RKO (cell line): Measurements from ENCODE around the gene MUC2.

ENCODE experiments used
- DNase-seq: peaks from one replicate; pipeline ENCODE4 v3.0.0-alpha.2; 2016; ENCODE audit warnings: low spot score

MUC2 gene

GRCh38 chr11:1074244-1075221 lies at the start of gene MUC2:
MUC2 (plus strand) TSS chr11:1074874.
- no peak for DNase-seq

GRCh38 chr11:1025410-1026162 lies 49.1 kb upstream of the MUC2 start:
- no peak for DNase-seq

- no peak for DNase-seq
Observed at GRCh38 chr11:1026163-1026450, 48.6 kb upstream of the MUC2 start.

- no peak for DNase-seq
Observed at GRCh38 chr11:1026641-1027482, 47.8 kb upstream of the MUC2 start.

- no peak for DNase-seq
Observed at GRCh38 chr11:1027483-1028290, 47.0 kb upstream of the MUC2 start.

- no peak for DNase-seq
Observed at GRCh38 chr11:1028291-1028540, 46.5 kb upstream of the MUC2 start.

GRCh38 chr11:1028616-1029015 lies 46.1 kb upstream of the MUC2 start:
- no peak for DNase-seq

- no peak for DNase-seq
Observed at GRCh38 chr11:1029051-1029450, 45.6 kb upstream of the MUC2 start.

GRCh38 chr11:1029654-1030053 lies 45.0 kb upstream of the MUC2 start:
- no peak for DNase-seq

- DNase-seq, result no peak
Observed at GRCh38 chr11:1030086-1030485, 44.6 kb upstream of the MUC2 start.

- DNase-seq, result no peak
Observed at GRCh38 chr11:1030556-1030955, 44.1 kb upstream of the MUC2 start.

- DNase-seq, result no peak
Observed at GRCh38 chr11:1031121-1031899, 43.4 kb upstream of the MUC2 start.

- DNase-seq, result no peak
Observed at GRCh38 chr11:1032310-1032891, 42.3 kb upstream of the MUC2 start.

- no peak for DNase-seq
Observed at GRCh38 chr11:1033016-1033798, 41.5 kb upstream of the MUC2 start.

- no peak for DNase-seq
Observed at GRCh38 chr11:1034001-1034400, 40.7 kb upstream of the MUC2 start.

GRCh38 chr11:1034456-1035295 lies 40.0 kb upstream of the MUC2 start:
- no peak for DNase-seq

- no peak for DNase-seq
Observed at GRCh38 chr11:1035577-1036283, 38.9 kb upstream of the MUC2 start.

GRCh38 chr11:1036303-1036923 lies 38.3 kb upstream of the MUC2 start, which contains the start of gene MUC6:
MUC6 (minus strand) TSS chr11:1036718; CDS start chr11:1036655, 63 bp downstream.
- no peak for DNase-seq
